ENCODE results near the gene FGD2.

- TF ChIP-seq CTCF (IDR thresholded peaks at IDR 0.05), result no peak
- no peak for TF ChIP-seq POLR2A (IDR thresholded peaks at IDR 0.05)
Observed at GRCh38 chr6:37036146-37036545, 30.7 kb downstream of the FGD2 start.
